HG02943 (cell line): Measurements from ENCODE around the gene TACR2.
"Not testable (repeated sequence)": the region's sequence is repeated elsewhere in the genome, so short reads cannot be mapped to it uniquely, and the experiment has no call there.

Source experiments
- ATAC-seq: cut with Tn5 transposase; IDR thresholded peaks from one replicate; pipeline ENCODE4 v1.9.1; 2021; ENCODE audit warnings: mild to moderate bottlenecking, low read depth, moderate library complexity; ENCODE audit not compliant: unreplicated experiment

Gene TACR2

DNA sequence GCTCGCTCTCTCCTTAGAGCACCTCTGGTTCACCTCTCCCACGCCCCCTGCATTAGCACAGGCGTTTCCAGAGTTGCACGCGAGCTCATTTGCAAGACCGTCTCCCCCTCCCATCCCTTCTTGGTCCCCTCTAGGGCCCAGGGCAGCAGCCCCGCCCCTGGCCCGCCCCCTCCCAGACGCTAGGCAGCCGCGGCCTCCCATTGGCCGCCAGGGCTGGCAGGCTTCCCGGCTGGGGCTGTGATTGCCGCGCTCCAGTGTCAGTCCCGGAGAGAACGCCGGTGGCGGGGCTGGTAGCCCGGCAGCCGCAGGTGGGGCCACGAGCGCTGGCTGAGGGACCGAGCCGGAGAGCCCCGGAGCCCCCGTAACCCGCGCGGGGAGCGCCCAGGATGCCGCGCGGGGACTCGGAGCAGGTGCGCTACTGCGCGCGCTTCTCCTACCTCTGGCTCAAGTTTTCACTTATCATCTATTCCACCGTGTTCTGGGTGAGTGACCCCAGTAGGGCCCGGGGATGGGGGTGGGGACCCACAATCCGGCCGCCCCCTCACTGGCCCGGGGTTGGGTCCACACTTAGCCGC lies 34.6 kb upstream of the TACR2 start, which contains the start of gene TSPAN15:
TSS of gene TSPAN15 (plus strand) at position 257 of the 575 bp plus-strand sequence. CDS start at position 387, 130 bp downstream.
- peak; percentile 64 for ATAC-seq

DNA sequence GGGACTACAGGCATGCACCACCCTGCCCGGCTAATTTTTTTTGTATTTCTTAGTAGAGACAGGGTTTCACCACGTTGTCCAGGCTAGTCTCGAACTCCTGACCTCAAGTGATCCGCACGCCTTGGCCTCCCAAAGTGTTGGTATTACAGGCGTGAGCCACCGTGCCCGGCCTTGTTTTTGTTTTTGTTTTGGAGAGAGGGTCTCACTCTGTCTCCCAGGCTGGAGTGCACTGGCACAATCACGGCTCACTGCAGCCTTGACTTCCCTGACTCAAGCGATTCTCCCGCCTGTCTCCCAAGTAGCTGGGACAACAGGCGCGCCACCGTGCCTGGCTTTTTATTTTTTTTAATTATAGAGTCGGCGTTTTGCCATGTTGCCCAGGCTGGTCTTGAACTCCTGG lies 33.7 kb upstream of the TACR2 start:
- not testable (repeated sequence) for ATAC-seq

DNA sequence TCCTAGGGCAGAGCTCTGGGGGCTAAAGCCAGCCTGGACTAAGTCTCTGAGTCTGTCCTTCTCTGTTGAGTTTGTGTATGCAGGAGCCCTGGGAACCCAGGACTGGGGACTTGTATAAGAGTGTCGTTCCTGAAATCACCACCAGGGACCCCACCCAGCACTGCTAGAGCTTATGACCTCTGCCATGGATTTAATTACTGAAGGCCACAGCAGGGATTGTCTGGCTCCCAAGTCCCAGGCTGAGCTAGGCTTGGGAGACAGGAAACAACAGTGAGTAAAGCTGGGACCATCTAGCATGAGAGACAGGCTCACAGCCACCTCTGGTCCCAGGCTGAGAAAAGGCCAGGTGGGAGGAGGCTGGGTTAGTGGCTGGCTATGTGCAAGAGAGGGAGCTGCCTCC lies 33.1 kb upstream of the TACR2 start:
- ATAC-seq = no peak

DNA sequence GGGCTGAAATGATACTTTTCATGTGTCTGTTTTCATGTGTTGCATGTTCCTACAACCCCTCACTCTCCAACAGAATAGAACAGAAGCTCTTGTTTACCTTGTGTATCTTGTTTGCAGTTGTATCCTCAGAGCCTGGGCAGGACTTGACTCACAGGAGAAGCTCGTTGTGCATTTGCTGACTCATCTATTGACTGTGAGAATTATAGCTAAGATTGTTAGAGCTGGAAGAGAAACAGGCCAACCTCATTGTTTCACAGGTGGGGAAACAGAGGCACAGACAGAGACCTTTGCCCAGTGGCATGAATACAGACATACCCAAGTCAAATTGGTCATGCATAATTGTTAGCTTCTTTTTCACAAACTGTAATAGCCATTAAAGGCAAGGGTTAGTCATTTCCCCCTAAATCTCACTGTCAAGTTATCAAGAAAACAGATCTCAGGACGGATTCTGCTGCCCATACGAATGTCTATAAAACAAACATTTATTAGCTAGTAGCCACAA lies 30.0 kb upstream of the TACR2 start:
- ATAC-seq = no peak

DNA sequence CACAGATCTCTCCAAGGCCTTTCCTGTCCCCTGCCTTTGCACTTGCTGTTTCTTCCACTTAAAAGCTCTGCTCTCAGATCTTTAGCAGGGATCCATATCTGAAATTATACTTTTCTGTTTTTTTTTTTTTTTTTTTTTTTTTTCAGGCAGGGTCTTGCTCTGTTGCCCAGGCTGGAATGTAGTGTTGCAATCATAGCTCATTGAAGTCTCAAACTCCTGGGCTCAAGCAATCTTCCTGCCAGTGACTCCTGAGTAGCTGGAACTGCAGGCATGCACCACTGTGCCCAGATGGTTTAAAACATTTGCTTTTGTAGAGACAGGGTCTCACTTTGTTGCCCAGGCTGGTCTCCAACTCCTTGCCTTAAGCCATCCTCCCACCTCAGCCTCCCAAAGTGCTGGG lies 29.5 kb upstream of the TACR2 start:
- no peak for ATAC-seq

DNA sequence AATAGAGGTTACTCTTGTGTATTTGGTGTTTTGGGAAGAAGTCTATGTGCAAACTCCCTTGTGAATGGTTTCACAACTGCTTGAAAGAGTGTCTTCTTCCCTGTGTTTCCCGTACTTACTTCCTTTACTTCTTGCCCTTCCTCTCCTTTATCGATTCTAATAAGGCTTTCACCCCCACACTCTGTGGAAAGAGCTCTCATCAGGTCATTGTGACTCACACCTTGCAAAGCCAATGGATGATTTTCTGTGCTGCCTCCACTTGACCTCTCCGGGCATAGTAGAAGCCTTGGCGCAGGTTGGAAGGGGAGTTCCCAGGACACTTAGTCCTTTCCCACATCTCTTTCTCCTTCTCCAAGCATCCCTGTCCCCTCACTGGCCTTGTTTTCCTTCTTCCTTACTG lies 28.3 kb upstream of the TACR2 start:
- no peak for ATAC-seq

DNA sequence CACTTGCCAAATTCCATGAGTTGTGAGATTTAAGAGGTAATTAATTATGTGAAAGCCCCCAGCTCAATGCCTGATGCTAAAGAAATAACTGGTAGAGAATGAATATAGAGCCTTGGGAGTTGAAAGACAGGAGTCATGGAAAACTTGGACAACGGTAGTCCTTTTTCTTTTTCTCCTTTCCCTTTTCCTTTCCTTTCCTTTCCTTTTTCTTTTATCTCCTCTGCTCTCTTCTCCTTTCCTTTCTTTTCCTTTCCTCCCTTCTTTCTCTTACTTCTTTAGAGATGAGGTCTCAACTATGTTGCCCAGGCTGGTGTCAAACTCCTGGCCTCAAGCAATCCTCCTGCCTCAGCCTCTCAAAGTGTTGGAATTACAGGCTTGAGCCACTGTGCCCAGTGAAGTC lies 26.6 kb upstream of the TACR2 start:
- no peak for ATAC-seq

DNA sequence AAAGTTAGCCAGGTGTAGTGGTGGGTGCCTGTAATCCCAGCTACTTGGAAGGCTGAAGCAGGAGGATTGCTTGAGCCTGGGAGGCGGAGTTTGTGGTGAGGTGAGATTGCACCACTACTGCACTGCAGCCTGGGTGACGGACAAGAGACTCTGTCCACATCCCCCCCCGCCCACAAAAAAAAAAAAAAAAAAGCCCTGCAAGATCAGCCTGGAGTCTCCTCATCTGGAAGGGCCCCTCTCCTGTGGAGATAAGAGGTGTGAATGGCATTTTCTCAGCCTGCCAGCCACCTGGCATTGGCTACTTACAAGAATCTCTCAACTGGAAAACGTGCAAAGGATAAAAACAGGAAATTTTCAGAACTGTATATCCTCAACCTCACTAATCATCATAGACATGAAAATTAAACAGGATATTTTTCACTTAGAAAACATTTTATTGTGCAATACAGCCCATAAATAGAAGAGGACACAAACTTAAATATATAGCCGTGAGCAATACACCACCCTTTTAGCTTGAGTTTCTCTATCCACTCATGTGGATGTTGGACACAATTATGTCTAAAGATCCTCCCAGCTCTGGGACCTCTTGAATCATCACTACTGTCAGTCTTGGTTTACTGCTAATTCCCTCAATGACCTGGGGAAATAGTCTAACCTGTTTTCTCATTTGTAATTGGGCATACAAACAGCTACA lies 23.2 kb upstream of the TACR2 start:
- no peak for ATAC-seq

DNA sequence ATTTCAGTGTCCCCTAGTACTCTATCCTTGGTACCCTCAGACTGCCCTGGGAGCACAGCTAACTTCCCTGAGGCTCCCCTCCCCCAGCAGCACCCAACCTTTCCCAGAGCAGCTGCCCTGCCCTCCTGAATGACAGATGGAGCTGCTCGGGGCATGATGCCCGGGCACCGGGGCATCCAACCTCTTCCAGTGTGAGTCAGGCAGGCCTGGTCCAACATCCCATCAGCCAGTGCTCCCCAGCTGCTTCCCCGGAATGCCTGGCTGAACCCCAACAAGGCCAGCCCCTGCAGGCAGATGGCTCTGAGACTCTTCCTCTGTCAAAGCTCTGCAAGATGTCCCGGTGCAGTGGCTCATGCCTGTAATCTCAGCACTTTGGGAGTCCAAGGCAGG lies 22.6 kb upstream of the TACR2 start:
- no peak for ATAC-seq

DNA sequence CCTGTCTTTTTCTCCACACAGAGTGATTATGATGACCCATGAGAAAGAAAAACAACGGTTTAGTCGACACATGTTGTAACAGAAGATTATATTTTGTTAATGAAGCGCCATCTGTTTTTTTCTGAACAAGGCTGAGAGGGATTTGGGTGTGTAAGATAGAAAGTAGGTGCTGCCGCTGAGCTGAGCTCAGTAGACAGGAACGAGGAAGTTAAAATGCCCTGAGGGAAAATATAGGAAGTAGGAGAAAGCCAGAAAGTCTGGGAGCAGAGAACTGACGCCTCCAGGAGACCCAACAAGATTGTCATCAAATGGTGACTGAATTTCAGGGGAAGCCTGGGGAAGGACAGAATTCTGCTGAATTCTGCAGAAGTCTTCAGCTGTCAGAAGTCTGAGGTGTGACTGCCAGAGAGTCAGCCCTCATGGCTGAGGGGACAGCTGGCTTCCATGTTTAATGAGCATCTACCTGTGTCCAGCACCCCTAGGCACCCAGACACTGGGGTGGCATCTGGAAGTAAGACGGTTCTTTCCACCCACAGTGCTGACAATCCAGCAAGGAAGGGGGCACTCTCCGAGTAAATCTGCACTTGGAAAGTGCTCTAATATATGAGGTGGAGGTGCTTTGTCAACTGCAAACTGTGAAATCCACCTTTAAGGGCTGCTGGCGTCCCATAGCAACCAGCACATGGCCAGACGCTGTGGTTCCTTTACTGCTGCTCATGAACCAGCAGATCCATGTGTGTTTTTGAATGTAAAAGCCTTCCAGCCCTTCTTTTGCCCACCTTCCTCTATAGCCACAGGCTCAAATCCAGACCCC lies 22.0 kb upstream of the TACR2 start:
- no peak for ATAC-seq

DNA sequence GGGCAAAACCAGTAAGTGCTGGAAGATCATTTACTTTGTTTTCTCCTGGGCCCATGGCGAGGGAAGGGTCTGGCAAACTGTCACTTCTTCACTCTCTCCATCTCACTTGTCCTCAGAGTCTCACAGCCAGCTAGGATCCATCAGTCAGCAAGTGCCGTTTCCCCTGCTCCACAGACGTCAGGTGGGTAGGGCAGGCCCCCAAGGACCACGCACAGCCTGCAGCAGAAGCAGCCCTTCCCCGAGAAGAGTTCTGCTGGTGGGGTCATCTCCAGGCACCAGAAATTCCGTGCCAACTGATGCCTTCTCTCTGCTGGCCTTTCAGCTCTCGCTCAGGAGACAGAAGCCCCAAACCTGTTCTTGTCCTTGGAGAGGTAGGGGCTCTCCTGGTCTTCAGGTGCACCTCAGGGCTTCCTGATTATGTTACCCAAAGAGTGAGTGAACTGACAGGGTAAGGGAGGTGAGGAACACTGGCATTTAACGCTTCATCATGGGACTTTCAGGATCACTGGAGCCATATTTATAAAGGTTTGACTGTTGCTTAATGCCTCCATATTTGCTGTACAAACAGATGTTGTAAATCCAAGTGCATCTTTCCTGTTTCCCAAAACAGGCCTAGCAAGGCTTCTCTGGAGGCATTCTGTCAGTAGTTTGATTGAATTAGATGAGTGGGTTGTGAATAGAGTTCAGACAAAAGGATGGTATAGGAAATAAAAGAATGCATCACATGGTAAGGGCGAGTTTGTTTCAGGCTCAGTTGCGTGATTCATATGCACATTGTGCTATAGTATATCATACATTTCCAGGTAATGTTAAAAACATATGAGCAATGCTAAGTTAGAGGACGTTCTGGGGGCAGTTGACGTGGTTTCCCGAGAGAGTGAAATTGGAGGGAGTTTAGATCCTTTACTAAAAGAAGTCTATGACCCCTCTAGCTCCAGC lies 20.9 kb upstream of the TACR2 start:
- ATAC-seq = no peak

DNA sequence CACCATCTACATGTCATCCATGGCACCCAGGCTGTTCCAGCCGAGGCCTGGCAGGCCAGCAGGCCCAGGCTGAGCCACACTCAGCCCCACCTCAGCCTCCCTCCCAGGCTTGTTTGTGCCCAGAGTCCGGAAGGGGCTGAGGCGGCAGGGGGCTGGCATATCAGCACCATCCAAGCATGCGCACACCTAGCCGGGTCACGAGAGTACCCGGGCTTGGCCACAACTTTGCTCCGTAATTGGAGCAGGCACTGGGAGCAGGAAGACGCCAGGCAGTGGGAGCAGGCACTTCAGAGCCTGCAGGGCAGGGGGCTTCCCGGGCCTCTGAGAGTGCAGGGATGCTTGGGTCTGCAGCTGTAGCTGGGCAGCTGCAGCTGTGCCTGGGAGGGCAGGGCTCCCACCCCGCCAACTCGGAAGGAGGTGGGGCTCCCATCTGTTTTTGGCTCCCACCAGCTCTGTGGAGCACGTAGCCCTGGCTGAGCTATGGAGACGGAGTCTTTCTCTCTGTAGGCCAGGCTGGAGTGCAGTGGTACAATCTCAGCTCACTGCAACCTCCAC lies 19.3 kb upstream of the TACR2 start:
- no peak for ATAC-seq

DNA sequence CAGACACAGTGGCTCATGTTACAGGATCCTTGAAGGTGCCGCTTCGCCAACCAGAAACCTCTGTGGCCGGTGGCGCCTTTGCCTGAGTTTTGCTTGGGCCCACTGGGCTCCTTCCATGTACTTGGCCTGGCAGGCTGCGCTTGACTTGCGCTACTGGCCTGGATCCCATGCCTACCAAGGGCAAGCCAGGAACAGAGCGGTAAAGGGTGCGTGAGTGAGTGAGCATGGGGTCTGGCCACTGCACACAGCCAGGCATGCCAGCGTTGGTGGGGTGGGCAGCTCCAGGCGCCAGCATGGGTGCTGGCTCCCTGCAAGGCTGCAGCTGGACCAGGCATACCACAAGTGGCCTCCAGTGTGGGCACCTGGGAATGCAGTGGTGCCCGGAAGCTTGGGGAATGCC lies 18.2 kb upstream of the TACR2 start:
- ATAC-seq = no peak

DNA sequence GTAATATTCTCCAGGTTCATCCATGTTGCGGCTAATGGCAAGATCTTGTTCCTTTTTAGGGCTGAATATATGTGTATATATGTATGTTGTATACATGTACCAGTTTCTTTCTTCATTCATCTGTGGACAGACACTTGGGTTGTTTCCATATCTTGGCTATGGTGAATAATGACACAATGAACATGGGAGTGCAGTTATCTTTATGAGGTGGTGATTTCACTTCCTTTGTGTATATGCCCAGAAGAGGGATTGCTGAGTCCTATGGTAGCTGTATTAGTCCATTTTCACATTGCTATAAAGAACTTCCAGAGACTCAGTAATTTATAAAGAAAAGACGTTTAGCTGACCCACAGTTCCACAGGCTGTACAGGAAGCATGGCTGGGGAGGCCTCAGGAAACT lies 17.5 kb upstream of the TACR2 start:
- no peak for ATAC-seq

DNA sequence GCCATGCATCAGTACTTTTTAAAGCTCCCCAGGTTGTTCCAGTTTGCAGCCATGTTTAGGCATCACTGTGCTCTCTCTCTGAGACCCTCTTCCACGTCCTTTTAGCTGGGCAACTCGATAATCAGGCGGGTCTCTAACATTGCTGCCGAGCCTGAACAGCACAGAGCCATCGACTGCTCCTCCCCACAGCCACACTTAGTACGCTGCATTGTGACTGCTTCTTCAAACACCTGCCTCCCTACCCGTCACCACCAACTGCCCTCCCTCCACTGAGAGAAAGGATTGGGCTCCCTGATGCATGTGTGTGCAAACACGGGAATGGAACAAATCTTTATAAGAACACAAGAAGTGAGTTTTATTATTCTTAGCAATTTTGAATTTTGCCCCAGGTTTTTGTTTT lies 11.4 kb upstream of the TACR2 start:
- ATAC-seq = no peak

DNA sequence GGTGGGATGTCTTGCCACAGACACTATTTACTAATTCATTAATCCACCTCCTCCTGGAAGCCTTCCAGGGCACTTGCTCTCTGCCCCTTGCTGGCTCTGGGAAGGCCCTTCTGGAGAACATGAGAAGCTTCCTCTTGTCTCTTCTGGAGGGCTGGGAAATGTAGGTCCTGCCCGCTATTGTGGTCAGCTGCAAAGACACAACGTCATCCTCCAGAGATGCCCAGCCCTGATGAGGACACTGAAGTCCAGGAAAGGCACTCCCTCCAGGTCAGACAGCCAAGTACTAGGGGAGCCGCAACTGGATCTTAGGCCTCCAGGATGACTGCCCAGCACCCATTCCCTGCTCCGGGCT lies 9.6 kb upstream of the TACR2 start:
- ATAC-seq = no peak

DNA sequence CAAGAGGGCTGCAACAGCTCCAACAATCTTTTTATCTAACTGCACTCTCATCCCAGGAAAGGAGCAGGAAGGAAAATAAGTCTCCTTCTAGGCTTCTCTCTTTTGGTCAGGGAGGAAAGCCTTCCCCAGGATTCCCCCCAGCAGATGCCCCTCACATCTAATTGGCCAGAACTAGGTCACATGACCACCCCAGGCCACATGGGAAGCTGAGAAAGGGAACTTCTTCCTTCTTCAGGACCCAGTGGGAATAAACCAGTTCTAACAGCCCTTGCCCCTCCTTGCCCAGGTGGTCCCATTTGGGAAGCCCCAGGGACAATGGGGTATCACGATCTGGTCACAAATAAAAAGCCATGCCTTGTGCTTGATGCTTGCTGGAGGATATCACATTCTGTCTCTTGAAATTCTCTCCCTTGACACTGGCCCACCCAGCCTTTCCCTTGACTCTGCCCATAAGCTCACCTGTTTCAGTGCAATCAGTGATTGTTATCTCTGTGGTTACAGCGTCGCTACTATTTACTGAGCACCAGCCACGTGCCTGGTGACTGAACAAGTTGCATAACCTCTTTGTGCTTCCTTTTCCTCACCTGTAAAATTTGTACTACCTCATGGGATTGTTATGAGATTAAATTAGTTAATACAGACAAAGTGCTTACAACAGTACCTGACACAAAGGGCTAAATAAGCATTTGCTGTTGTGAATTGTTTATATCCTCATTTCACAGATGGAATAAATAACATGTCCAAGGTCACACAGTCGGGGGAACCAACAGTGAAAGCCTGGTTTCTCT lies 9.0 kb upstream of the TACR2 start:
- ATAC-seq = no peak

DNA sequence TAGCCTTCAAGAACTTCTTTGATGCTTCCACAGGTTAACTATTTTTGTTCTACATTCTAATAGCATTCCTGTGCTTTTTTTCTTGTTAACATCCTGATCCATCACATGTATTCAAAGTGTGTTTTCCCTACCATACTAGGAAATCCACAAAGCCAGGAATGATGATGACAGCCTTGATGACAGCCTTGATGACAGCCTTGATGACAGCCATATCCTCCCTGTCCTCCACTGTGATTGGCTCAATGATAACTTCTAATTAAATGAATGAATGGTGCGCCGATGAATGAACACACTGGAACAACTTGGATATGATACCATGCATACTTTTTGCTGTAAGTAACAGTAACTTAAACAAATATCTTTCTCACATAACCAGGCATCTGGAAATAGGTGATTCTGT lies 8.3 kb upstream of the TACR2 start:
- no peak for ATAC-seq

DNA sequence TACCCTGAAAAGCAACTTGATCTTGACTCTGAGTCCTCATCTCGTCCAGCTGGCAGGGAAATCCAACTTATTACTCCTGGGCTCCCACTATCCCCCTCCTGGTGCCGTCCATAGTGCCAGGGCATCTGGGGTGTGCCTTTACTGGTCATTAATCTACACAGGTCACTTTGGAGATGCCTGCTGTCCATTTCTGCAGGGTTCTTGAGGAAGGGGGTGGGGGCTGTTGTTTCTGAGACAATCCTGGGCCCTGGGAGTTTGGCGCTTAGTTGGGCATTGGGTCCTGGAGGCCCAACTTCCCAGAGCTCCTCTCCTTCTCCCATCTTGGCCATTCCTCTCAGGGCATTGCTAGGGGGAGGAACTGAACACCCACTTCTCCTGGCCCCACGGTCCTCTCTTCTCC lies 6.0 kb upstream of the TACR2 start:
- no peak for ATAC-seq
